Muscle of arm (tissue), 12 donors: ENCODE data around the gene HLF. TPM values are rescaled to one million over a fixed set of nuclear protein-coding genes. Genes with fewer than 3 reads are reported as not detected.
"Not testable (repeated sequence)": the region's sequence is repeated elsewhere in the genome, so short reads cannot be mapped to it uniquely, and the experiment has no call there.

Experiments used
- DNase-seq: peaks from one replicate; pipeline ENCODE4 v3.0.0-alpha.2; 2013
- polyA plus RNA-seq, 12 donors: library from polyadenylated mRNA; unstranded; fragments of 120-200 nt; gene quantifications; one replicate each; pipeline ENCODE4 v1.2.1, GENCODE V29; 2013; ENCODE audit not compliant: insufficient read length in 12 of 12

The HLF gene
- polyA plus RNA-seq, 12 donors, result 3.4 to 16.3 (median 5.9) TPM; not detected in 1

GRCh38 chr17:55325406-55325805 lies 60.6 kb downstream of the HLF start:
- peak; percentile 63 for DNase-seq

GRCh38 chr17:55326030-55326429 lies 61.3 kb downstream of the HLF start:
- DNase-seq, result no peak

GRCh38 chr17:55327225-55328088 lies 62.7 kb downstream of the HLF start:
- DNase-seq, result no peak

- not testable (repeated sequence) for DNase-seq
These were observed 63.8 kb downstream of the HLF start for GRCh38 chr17:55328514-55328913.

- DNase-seq, result no peak
These were observed 65.7 kb downstream of the HLF start for GRCh38 chr17:55330344-55330933.

GRCh38 chr17:55332296-55333041 lies 67.7 kb downstream of the HLF start:
- no peak for DNase-seq

- DNase-seq, result no peak
These were observed 69.5 kb downstream of the HLF start for GRCh38 chr17:55334285-55334684.

GRCh38 chr17:55334881-55335540 lies 70.3 kb downstream of the HLF start:
- no peak for DNase-seq

GRCh38 chr17:55335625-55336024 lies 70.9 kb downstream of the HLF start:
- no peak for DNase-seq

- DNase-seq, result no peak
These were observed 71.7 kb downstream of the HLF start for GRCh38 chr17:55336426-55336825.

GRCh38 chr17:55340176-55340575 lies 75.4 kb downstream of the HLF start:
- no peak for DNase-seq

GRCh38 chr17:55340686-55341085 lies 75.9 kb downstream of the HLF start:
- DNase-seq, result no peak

- no peak for DNase-seq
These were observed 76.7 kb downstream of the HLF start for GRCh38 chr17:55341432-55341831.

GRCh38 chr17:55342800-55343585 lies 78.2 kb downstream of the HLF start:
- DNase-seq, result no peak

GRCh38 chr17:55343900-55344513 lies 79.2 kb downstream of the HLF start:
- DNase-seq, result no peak

GRCh38 chr17:55344514-55344997 lies 79.8 kb downstream of the HLF start:
- no peak for DNase-seq

GRCh38 chr17:55345132-55345531 lies 80.4 kb downstream of the HLF start:
- no peak for DNase-seq

GRCh38 chr17:55346658-55347057 lies 81.9 kb downstream of the HLF start:
- DNase-seq, result no peak

GRCh38 chr17:55347341-55347740 lies 82.6 kb downstream of the HLF start:
- DNase-seq, result no peak

GRCh38 chr17:55348749-55349354 lies 84.1 kb downstream of the HLF start:
- DNase-seq, result peak; percentile 67
